HepG2 (cell line): ENCODE results near the gene DPEP1. TPM values are rescaled to one million over a fixed set of nuclear protein-coding genes. Genes with fewer than 3 reads are reported as not detected.

Experiments
- EEA1 ChIP-seq: sonication (generic); formaldehyde crosslinking; IDR thresholded peaks from 2 replicates; pipeline ENCODE4 v1.5.1; 2020; ENCODE audit warnings: mild to moderate bottlenecking, missing genetic modification reagents, borderline replicate concordance
- ETV6 ChIP-seq: sonication (generic); formaldehyde crosslinking; conservative IDR thresholded peaks from 2 replicates; pipeline ENCODE4 v1.4.0; 2020; ENCODE audit warnings: missing genetic modification reagents
- MYC ChIP-seq: sonication (generic); formaldehyde crosslinking; IDR thresholded peaks from 2 replicates; pipeline ENCODE4 v1.9.0; 2021; ENCODE audit warnings: missing genetic modification reagents, borderline replicate concordance
- NR2F2 ChIP-seq: IDR thresholded peaks from 2 replicates; pipeline ENCODE4 v1.6.1; 2012; ENCODE audit warnings: low read depth, inconsistent platforms, borderline replicate concordance
- POLR2AphosphoS5 ChIP-seq: IDR thresholded peaks from 2 replicates; pipeline ENCODE4 v1.6.1; 2012; ENCODE audit warnings: low read depth, low read length
- RFXAP ChIP-seq: sonication (generic); formaldehyde crosslinking; IDR thresholded peaks from 2 replicates; pipeline ENCODE4 v1.4.0; 2020; ENCODE audit warnings: missing genetic modification reagents, borderline replicate concordance
- THYN1 ChIP-seq: sonication (generic); formaldehyde crosslinking; IDR thresholded peaks from 2 replicates; pipeline ENCODE4 v1.8.1; 2023; ENCODE audit warnings: low read depth, mild to moderate bottlenecking, moderate library complexity, missing genetic modification reagents, borderline replicate concordance
- ZNF605 ChIP-seq: sonication (generic); formaldehyde crosslinking; IDR thresholded peaks from 2 replicates; pipeline ENCODE4 v1.8.0; 2022; ENCODE audit warnings: mild to moderate bottlenecking, missing genetic modification reagents
- ZNF737 ChIP-seq: sonication (generic); formaldehyde crosslinking; IDR thresholded peaks from 2 replicates; pipeline ENCODE4 v1.5.0; 2020; ENCODE audit warnings: missing genetic modification reagents, mild to moderate bottlenecking, borderline replicate concordance
- ZNF781 ChIP-seq: sonication (generic); formaldehyde crosslinking; IDR thresholded peaks from 2 replicates; pipeline ENCODE4 v1.5.1; 2020; ENCODE audit warnings: borderline replicate concordance, mild to moderate bottlenecking, missing genetic modification reagents; ENCODE audit errors: not compliant biosample characterization
- polyA plus RNA-seq, 8 experiments: library from polyadenylated mRNA; depleted of rRNA in 3 of 8; stranded (reverse) in 7 of 8; unstranded in 1 of 8; fragments of >200 nt; fragmentation: Illumina TruSeq in 4 of 8; extraction: Trizol in 4 of 8; gene quantifications; 2 replicates each; pipeline versions ENCODE4 v1.2.1 to v1.2.3, GENCODE V29; 2011 to 2016; ENCODE audit warnings: low read depth in 4 of 8, missing spikeins in 1 of 8, mixed read lengths in 1 of 8; ENCODE audit not compliant: insufficient read depth in 1 of 8
- total RNA-seq, 5 experiments: library from RNA; depleted of rRNA; stranded (reverse); fragments of >200 nt; fragmentation: Illumina TruSeq; extraction: Trizol; gene quantifications; 2 replicates each; pipeline ENCODE4 v1.2.3, GENCODE V29; 2016; ENCODE audit warnings: low read depth in 1 of 5
- TF ChIP-seq, protein P1 (sequence below): sonication (generic); formaldehyde crosslinking; IDR thresholded peaks from 2 replicates; pipeline ENCODE4 v1.8.0; 2022; ENCODE audit warnings: mild to moderate bottlenecking, missing genetic modification reagents, borderline replicate concordance
- TF ChIP-seq, protein P2 (sequence below): sonication (generic); formaldehyde crosslinking; IDR thresholded peaks from 2 replicates; pipeline ENCODE4 v1.5.1; 2020; ENCODE audit warnings: missing genetic modification reagents, mild to moderate bottlenecking, borderline replicate concordance
- TF ChIP-seq, protein P3 (sequence below): sonication (generic); formaldehyde crosslinking; IDR thresholded peaks from 2 replicates; pipeline ENCODE4 v1.4.0; 2020; ENCODE audit warnings: mild to moderate bottlenecking, missing genetic modification reagents
- TF ChIP-seq, protein P4 (sequence below): sonication (generic); formaldehyde crosslinking; IDR thresholded peaks from 2 replicates; pipeline ENCODE4 v1.4.0; 2020; ENCODE audit warnings: missing genetic modification reagents

Gene DPEP1
- total and polyA plus RNA-seq, 2 of the 13 experiments (the other 11 are each of a cell fraction or from before 2014, with no cell fraction given): 37.6 to 52.2 TPM

DNA sequence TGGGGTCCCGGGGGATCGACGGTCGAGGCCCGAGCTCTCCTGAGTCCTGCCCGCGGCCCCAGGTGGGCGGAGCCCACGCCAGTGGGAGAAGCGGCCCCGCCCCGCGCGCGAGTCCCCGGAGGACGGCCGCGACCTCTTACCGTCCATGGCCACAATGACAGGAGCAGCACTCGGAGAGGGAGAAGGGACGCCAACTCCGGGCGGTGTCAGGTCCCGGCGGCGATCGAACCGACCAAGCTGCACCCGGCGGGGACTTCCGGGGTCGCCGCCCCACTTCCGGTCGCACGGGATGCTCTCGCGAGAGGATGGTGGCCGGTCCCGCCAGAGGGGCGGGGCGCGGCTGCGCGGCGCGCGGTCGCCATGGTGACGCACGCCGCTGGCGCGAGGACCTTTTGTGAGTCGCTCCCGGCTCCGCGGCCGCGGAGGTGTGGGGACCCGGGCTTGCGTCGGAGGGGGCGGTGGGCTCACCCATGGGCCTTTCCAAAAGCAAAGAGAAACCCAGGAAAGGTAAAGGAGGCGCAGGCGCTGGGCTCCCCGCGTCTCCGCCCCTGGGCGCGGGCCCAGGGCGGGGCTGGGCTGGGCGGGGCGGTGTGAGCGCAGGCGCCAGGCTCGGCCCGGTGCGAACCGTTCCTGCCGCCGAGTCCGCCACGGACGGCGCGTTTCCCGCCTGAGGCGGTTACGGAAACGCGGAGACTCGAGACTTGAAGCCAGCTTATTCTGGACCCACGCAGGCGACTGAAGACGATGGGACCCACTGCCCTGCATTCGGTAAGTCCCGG lies 44.2 kb downstream of the DPEP1 start, which contains the start of the genes CHMP1A and SPATA33 (continued):
- TF ChIP-seq, protein P1, sequence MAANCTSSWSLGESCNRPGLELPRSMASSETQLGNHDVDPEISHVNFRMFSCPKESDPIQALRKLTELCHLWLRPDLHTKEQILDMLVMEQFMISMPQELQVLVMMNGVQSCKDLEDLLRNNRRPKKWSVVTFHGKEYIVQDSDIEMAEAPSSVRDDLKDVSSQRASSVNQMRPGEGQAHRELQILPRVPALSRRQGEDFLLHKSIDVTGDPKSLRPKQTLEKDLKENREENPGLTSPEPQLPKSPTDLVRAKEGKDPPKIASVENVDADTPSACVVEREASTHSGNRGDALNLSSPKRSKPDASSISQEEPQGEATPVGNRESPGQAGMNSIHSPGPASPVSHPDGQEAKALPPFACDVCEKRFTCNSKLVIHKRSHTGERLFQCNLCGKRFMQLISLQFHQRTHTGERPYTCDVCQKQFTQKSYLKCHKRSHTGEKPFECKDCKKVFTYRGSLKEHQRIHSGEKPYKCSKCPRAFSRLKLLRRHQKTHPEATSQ (CRISPR knock-in tag): no peak; the same call in 1 of the 2 replicates
- TF ChIP-seq, protein P2, sequence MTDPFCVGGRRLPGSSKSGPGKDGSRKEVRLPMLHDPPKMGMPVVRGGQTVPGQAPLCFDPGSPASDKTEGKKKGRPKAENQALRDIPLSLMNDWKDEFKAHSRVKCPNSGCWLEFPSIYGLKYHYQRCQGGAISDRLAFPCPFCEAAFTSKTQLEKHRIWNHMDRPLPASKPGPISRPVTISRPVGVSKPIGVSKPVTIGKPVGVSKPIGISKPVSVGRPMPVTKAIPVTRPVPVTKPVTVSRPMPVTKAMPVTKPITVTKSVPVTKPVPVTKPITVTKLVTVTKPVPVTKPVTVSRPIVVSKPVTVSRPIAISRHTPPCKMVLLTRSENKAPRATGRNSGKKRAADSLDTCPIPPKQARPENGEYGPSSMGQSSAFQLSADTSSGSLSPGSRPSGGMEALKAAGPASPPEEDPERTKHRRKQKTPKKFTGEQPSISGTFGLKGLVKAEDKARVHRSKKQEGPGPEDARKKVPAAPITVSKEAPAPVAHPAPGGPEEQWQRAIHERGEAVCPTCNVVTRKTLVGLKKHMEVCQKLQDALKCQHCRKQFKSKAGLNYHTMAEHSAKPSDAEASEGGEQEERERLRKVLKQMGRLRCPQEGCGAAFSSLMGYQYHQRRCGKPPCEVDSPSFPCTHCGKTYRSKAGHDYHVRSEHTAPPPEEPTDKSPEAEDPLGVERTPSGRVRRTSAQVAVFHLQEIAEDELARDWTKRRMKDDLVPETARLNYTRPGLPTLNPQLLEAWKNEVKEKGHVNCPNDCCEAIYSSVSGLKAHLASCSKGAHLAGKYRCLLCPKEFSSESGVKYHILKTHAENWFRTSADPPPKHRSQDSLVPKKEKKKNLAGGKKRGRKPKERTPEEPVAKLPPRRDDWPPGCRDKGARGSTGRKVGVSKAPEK: 0 out of 2 replicates have a peak, but pooled peaks have one; percentile 33
- peak; percentile 48; the same call in 1 of the 2 replicates for TF ChIP-seq RFXAP
- peak; percentile 65 for TF ChIP-seq POLR2AphosphoS5
- TF ChIP-seq ZNF605 (CRISPR knock-in tag): no peak
- peak; percentile 67 for TF ChIP-seq MYC (CRISPR knock-in tag)
- no peak for TF ChIP-seq NR2F2
- TF ChIP-seq, protein P3, sequence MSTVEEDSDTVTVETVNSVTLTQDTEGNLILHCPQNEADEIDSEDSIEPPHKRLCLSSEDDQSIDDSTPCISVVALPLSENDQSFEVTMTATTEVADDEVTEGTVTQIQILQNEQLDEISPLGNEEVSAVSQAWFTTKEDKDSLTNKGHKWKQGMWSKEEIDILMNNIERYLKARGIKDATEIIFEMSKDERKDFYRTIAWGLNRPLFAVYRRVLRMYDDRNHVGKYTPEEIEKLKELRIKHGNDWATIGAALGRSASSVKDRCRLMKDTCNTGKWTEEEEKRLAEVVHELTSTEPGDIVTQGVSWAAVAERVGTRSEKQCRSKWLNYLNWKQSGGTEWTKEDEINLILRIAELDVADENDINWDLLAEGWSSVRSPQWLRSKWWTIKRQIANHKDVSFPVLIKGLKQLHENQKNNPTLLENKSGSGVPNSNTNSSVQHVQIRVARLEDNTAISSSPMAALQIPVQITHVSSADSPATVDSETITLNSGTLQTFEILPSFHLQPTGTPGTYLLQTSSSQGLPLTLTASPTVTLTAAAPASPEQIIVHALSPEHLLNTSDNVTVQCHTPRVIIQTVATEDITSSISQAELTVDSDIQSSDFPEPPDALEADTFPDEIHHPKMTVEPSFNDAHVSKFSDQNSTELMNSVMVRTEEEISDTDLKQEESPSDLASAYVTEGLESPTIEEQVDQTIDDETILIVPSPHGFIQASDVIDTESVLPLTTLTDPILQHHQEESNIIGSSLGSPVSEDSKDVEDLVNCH: no peak
- TF ChIP-seq EEA1 (CRISPR knock-in tag): peak; percentile 50
- no peak for TF ChIP-seq ZNF737 (CRISPR knock-in tag)
- TF ChIP-seq, protein P4, sequence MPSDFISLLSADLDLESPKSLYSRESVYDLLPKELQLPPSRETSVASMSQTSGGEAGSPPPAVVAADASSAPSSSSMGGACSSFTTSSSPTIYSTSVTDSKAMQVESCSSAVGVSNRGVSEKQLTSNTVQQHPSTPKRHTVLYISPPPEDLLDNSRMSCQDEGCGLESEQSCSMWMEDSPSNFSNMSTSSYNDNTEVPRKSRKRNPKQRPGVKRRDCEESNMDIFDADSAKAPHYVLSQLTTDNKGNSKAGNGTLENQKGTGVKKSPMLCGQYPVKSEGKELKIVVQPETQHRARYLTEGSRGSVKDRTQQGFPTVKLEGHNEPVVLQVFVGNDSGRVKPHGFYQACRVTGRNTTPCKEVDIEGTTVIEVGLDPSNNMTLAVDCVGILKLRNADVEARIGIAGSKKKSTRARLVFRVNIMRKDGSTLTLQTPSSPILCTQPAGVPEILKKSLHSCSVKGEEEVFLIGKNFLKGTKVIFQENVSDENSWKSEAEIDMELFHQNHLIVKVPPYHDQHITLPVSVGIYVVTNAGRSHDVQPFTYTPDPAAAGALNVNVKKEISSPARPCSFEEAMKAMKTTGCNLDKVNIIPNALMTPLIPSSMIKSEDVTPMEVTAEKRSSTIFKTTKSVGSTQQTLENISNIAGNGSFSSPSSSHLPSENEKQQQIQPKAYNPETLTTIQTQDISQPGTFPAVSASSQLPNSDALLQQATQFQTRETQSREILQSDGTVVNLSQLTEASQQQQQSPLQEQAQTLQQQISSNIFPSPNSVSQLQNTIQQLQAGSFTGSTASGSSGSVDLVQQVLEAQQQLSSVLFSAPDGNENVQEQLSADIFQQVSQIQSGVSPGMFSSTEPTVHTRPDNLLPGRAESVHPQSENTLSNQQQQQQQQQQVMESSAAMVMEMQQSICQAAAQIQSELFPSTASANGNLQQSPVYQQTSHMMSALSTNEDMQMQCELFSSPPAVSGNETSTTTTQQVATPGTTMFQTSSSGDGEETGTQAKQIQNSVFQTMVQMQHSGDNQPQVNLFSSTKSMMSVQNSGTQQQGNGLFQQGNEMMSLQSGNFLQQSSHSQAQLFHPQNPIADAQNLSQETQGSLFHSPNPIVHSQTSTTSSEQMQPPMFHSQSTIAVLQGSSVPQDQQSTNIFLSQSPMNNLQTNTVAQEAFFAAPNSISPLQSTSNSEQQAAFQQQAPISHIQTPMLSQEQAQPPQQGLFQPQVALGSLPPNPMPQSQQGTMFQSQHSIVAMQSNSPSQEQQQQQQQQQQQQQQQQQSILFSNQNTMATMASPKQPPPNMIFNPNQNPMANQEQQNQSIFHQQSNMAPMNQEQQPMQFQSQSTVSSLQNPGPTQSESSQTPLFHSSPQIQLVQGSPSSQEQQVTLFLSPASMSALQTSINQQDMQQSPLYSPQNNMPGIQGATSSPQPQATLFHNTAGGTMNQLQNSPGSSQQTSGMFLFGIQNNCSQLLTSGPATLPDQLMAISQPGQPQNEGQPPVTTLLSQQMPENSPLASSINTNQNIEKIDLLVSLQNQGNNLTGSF (CRISPR knock-in tag): peak; percentile 45; the same call in 1 of the 2 replicates
- no peak for TF ChIP-seq THYN1
- TF ChIP-seq ETV6 (CRISPR knock-in tag): peak; percentile 93
- TF ChIP-seq ZNF781 (CRISPR knock-in tag): no peak
